AG09309 (cell line): ENCODE results near the gene KLHL6.
"Not testable (repeated sequence)": the region's sequence is repeated elsewhere in the genome, so short reads cannot be mapped to it uniquely, and the experiment has no call there.

ENCODE experiments used
- DNase-seq: peaks from one replicate; pipeline ENCODE4 v3.0.0-alpha.2; 2010; ENCODE audit warnings: low read depth
- H3K4me3 ChIP-seq: 2 replicates; pipeline ENCODE4 v1.5.1; 2011; ENCODE audit warnings: mild to moderate bottlenecking, low read depth, low read length, moderate library complexity; ENCODE audit not compliant: control insufficient read depth
- TF ChIP-seq, protein P1 (sequence below): IDR thresholded peaks from 2 replicates; pipeline ENCODE4 v1.5.1; 2011; ENCODE audit warnings: mild to moderate bottlenecking, low read depth, low read length, inconsistent platforms; ENCODE audit not compliant: insufficient read depth, control insufficient read depth; ENCODE audit errors: missing control alignments

Gene KLHL6

DNA sequence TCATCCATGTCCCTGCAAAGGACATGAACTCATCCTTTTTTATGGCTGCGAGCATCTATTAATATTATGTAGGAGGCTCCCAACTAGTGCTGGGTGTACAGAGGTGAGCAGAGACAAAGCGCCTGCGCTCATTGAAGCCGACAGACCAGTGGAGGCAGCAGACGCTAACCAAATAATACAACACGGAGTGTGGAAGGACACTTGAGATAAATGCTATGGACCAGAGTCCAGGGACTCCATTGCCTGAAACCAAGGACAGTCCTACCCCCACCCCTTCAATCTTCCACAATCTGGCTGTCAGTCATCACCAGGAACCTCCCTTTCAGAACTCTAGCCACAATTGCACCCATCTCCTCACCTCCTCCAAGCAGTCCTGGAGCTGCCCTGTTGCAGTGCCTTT lies 41.5 kb downstream of the KLHL6 start:
- TF ChIP-seq, protein P1, sequence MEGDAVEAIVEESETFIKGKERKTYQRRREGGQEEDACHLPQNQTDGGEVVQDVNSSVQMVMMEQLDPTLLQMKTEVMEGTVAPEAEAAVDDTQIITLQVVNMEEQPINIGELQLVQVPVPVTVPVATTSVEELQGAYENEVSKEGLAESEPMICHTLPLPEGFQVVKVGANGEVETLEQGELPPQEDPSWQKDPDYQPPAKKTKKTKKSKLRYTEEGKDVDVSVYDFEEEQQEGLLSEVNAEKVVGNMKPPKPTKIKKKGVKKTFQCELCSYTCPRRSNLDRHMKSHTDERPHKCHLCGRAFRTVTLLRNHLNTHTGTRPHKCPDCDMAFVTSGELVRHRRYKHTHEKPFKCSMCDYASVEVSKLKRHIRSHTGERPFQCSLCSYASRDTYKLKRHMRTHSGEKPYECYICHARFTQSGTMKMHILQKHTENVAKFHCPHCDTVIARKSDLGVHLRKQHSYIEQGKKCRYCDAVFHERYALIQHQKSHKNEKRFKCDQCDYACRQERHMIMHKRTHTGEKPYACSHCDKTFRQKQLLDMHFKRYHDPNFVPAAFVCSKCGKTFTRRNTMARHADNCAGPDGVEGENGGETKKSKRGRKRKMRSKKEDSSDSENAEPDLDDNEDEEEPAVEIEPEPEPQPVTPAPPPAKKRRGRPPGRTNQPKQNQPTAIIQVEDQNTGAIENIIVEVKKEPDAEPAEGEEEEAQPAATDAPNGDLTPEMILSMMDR = no peak
- no peak overlapping the region for H3K4me3 ChIP-seq
- no peak for DNase-seq

DNA sequence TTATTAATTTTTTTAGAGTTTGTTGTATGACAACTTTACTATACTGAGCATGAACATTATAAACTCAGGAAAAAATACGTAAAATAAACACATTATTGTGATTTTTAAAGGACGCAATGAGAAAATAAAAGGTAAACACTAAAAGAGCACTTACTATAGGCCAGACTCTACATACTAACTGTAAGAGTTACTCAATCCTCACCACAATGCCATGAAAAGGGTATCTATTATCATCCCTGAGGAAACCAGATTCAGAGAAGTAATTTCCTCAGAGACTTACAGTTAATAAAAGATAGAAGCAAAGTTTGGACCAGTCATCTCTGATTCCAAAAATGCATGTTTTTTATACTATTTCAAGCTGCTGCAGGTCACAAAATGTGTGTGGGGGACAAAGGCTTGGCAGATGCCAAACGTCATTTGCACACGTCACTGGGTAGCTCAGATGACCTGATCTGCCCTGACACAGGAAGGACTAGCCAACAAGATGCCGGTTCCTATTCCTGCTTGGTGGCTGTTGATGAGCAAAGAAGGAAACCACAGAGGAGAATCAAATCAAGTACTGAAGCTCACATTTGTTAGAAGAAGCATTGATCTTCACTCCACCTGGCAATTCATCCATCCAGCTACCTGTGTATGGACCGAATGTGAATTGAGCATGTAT lies 42.3 kb downstream of the KLHL6 start:
- TF ChIP-seq, protein P1 = no peak
- H3K4me3 ChIP-seq = no peak overlapping the region
- DNase-seq = no peak

DNA sequence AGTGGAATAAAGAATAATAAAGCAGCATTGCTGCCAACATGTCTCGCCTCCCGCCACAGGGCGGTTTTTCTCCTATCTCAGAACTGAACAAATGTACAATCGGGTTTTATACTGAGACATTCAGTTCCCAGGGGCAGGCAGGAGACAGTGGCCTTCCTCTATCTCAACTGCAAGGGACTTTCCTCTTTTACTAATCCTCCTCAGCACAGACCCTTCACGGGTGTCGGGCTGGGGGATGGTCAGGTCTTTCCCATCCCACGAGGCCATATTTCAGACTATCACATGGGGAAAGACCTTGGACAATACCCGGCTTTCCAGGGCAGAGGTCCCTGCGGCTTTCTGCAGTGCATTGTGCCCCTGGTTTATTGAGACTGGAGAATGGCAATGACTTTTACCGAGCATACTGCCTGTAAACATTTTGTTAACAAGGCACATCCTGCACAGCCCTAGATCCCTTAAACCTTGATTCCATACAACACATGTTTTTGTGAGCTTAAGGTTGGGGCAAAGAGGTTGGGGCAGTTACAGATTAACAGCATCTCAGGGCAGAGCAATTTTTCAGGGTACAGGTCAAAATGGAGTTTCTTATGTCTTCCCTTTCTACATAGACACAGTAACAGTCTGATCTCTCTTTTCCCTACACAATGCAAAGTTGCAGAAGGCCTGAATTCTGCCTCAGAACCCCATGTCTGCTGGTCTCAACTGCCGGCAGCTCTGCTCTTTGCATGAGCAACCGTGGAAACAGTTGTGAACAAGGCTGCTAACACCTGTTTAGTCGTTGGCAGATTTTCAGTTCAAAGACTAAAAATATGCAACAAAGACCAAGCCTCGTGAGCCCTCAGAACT lies 44.0 kb downstream of the KLHL6 start:
- not testable (repeated sequence) for DNase-seq, H3K4me3 ChIP-seq

DNA sequence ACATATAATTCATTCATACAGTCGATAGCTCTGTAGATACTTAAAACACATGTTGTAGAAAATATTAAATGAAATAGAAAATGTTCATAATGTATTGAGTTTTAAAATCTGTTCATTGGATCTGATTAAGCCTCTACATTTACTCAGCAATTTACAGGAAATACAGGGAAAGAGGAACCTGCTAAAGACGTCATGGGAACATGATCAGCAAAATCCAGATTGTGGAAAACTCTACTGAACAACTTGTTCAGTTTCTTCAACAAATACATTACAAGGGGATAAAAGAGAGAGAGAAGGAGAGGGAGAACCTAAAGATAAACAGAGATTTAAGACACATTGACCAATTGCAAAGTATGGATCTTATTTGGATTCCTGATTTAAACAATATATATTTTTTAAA lies 46.7 kb downstream of the KLHL6 start:
- TF ChIP-seq, protein P1 = no peak
- no peak for DNase-seq
- H3K4me3 ChIP-seq = no peak overlapping the region

DNA sequence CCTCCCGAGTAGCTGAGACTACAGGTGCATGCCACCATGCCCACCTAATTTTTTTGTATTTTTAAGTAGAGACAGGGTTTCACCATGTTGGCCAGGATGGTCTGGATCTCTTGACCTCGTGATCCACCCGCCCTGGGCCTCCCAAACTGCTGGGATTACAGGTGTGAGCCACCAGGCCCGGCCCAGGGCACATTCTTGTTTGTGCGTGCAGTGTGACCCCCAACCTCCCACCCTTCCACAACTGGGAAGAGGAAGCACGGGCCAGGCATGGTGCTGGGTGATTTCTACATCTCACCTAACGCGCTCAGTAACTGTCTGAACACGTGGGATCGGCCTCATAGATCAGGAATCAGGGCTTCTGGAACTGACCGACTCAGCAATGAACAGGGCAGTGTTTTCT lies 48.0 kb downstream of the KLHL6 start:
- H3K4me3 ChIP-seq = no peak overlapping the region
- DNase-seq = no peak
- TF ChIP-seq, protein P1 = no peak

DNA sequence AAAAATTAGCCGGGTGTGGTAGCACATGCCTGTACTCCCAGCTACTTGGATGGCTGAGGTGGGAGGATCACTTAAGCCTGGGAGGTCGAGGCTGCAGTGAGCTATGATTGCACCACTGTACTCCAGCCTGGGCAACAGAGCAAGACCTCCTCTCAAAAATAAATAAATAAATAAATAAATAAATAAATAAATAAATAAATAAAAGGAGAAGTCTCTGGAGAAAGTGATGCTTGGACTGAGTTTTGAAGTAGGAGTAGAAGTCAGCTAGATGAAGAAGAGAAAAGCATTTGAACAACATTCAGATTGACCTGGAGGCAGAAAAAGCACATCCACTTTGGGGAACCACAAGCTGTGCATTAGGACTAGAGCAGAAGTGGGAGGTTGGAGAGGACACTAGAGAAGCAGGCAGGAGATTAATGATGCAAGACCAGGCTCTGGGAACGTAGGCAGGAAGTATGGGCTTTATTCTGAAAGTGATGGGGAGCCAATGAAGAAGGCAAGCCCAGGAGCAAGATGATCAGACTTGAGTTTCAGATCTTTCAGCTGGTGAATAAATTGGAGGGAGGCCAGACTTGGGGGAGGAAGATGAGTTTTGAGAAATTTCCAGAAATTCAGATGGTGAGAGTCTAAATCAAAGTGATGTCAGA lies 48.7 kb downstream of the KLHL6 start:
- no peak overlapping the region for H3K4me3 ChIP-seq
- TF ChIP-seq, protein P1 = no peak
- DNase-seq = no peak

DNA sequence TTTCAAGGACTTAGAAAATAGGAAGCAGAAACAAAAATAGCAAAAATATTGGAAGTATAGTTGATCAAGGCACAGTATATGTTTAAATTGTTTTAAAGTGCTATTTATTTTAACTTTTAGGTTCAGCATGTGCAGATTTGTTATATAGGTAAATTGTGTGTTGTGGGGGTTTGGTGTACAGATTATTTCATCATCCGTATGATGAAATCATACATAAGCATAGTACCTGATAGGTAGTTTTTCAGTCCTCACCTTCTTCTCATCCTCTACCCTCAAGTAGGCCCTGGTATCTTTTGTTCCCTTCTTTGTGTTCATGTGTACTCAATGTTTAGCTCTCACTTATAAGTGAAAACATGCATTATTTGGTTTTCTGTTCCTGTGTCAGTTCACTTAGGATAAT lies 50.9 kb downstream of the KLHL6 start:
- TF ChIP-seq, protein P1 = no peak
- DNase-seq = no peak
- H3K4me3 ChIP-seq = no peak overlapping the region
